Testis (tissue), 3 donors: Measurements from ENCODE around the gene LIX1L. TPM values are rescaled to one million over a fixed set of nuclear protein-coding genes. Genes with fewer than 3 reads are reported as not detected.

Source experiments
- DNase-seq: peaks from one replicate; pipeline ENCODE4 v3.0.0-alpha.2; 2019
- H3K27ac ChIP-seq, 2 donors: fragments of 200-600 bp; sonication (generic); one replicate each; pipeline ENCODE4 v1.5.1; 2019
- H3K27me3 ChIP-seq: fragments of 200-600 bp; sonication (generic); one replicate; pipeline ENCODE4 v1.5.1; 2019
- H3K36me3 ChIP-seq: fragments of 200-600 bp; sonication (generic); one replicate; pipeline ENCODE4 v1.5.1; 2017; ENCODE audit warnings: low read depth; ENCODE audit errors: missing control alignments
- H3K4me1 ChIP-seq: fragments of 200-600 bp; sonication (generic); one replicate; pipeline ENCODE4 v1.5.1; 2019
- H3K4me3 ChIP-seq, 2 donors: fragments of 200-600 bp; sonication (generic); one replicate each; pipeline ENCODE4 v1.5.1; 2017 to 2019
- H3K9me3 ChIP-seq: fragments of 200-600 bp; sonication (generic); one replicate; pipeline ENCODE4 v1.5.1; 2017
- CTCF ChIP-seq, 3 experiments: fragments of 450-650 bp in 2 of 3; fragments of 200-600 bp in 1 of 3; sonication (generic) in 1 of 3; IDR thresholded peaks; one replicate each; pipeline ENCODE4 v1.5.1; 2016 to 2019; ENCODE audit warnings: antibody characterized with exemption in 3 of 3, mild to moderate bottlenecking in 2 of 3, moderate library complexity in 1 of 3
- POLR2A ChIP-seq: fragments of 450-650 bp; IDR thresholded peaks from one replicate; pipeline ENCODE4 v1.6.1; 2017; ENCODE audit warnings: antibody characterized with exemption, mild to moderate bottlenecking, moderate library complexity
- WGBS, 2 donors: methylation state at CpG; one replicate each; pipeline ENCODE4 v1.1.5; 2018; 5-methylcytosine and 5-hydroxymethylcytosine counted together
- intact Hi-C: fragments of 100-400 bp; cut with DNase I; formaldehyde crosslinking; loops from one replicate; pipeline ENCODE4 v1.15.1; 2023; ENCODE audit warnings: low total_unique reads
- polyA plus RNA-seq: library from polyadenylated mRNA; stranded (reverse); fragments of 350-450 nt; fragmentation: Illumina TruSeq; extraction: RNeasy Lipid Tissue Mini Kit (QIAGEN cat#74804); gene quantifications from one replicate; pipeline ENCODE4 v1.2.3, GENCODE V29; 2014; ENCODE audit warnings: low read depth, low replicate concordance; ENCODE audit not compliant: insufficient read depth
- total RNA-seq, 2 donors: library from RNA; depleted of rRNA; stranded (reverse); fragments of >200 nt; gene quantifications; one replicate each; pipeline ENCODE4 v1.2.3, GENCODE V29; 2016

LIX1L gene
- total and polyA plus RNA-seq, 3 donors from 2014 or later: 15.8 to 20.6 (median 16.6) TPM

- H3K27me3 ChIP-seq: no peaks in the 10 kb centered on the region
- peak; percentile 97 for DNase-seq
- no peak overlapping the region for H3K4me3 ChIP-seq
- intact Hi-C loops: no loop called here
- H3K4me1 ChIP-seq: peaks cover 29% of the 10 kb centered on the region
- H3K36me3 ChIP-seq: no peaks in the 10 kb centered on the region
- TF ChIP-seq CTCF (IDR thresholded peaks at IDR 0.05) (peak in 2 of 3 experiments; percentile 12 to 24), POLR2A (peak; percentile 17)
- 26 to 27% methylated on average over 9 of the region's 9 CpGs for WGBS, 2 donors
- H3K9me3 ChIP-seq: no peaks in the 10 kb centered on the region
- peak overlapping the region; percentile 90 to 96 for H3K27ac ChIP-seq
Observed at GRCh38 chr1:145978854-145979745, 21.3 kb upstream of the LIX1L start.

- Histone ChIP-seq H3K27me3 (no peaks in the 10 kb centered on the region), H3K36me3 (no peaks in the 10 kb centered on the region), H3K4me3 (no peak overlapping the region), H3K27ac (peak overlapping the region; percentile 90 to 96), H3K9me3 (no peaks in the 10 kb centered on the region), H3K4me1 (peaks cover 29% of the 10 kb centered on the region)
- TF ChIP-seq POLR2A (no peak), CTCF (IDR thresholded peaks at IDR 0.05) (no peak)
- no peak for DNase-seq
- intact Hi-C loops: no loop called here
Observed at GRCh38 chr1:145978471-145978853, 20.6 kb upstream of the LIX1L start.

DNA sequence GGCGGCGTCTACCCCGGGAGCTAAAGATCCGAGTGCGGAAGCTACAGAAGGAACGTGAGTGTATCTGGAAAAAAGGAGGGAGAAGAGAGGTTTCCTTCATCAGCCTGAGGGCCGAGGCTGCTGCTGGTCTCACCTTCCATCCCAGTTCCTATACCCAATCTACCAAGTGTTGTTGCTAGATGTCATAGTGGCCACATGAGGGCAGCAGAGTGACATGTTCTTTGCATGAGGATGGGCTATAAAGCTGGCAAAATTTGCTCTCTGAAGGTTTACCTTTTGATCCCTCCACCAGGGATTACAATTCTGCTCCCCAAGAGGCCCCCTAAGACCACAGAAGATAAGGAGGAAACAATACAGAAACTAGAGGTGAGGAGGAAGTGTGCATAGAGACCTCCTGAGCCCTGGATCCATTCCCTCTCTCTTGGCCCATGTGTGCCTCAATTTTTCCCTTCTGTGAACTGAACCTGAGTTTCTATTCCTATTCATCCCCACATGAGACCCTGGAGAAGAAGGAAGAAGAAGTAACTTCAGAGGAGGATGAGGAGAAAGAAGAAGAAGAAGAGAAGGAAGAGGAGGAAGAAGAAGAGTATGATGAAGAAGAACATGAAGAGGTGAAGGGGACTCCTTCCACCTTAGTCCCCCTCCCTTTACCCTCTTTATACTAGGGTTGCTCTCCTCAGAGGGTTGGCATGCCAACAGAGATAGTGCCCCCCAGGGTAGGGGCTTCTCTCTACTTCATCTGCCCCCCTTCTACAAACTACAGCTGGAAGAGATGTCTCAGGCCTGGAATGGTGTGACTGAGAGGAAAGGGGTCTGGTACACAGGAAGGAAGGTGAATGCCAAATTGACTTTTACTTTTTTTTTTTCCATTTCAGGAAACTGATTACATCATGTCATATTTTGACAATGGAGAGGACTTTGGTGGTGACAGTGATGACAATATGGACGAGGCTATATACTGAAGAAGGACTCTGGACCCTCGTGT, 20.0 kb upstream of the LIX1L start:
- Histone ChIP-seq H3K9me3 (no peaks in the 10 kb centered on the region), H3K27me3 (no peaks in the 10 kb centered on the region), H3K4me3 (no peak overlapping the region), H3K27ac (peak overlapping the region; percentile 90 to 96), H3K36me3 (no peaks in the 10 kb centered on the region), H3K4me1 (peaks cover 29% of the 10 kb centered on the region)
- peak; percentile 82 to 89 (median 86) for TF ChIP-seq CTCF (IDR thresholded peaks at IDR 0.05)
- no peak for TF ChIP-seq POLR2A
- intact Hi-C loops: no loop called here
- 37 to 40% methylated on average over 9 of the region's 9 CpGs for WGBS, 2 donors
- DNase-seq: peak; percentile 91

GRCh38 chr1:145977016-145977415, 19.2 kb upstream of the LIX1L start:
- Histone ChIP-seq H3K27me3 (no peaks in the 10 kb centered on the region), H3K4me1 (peaks cover 29% of the 10 kb centered on the region), H3K36me3 (no peaks in the 10 kb centered on the region), H3K27ac (peak overlapping the region; percentile 90 to 96), H3K9me3 (no peaks in the 10 kb centered on the region), H3K4me3 (no peak overlapping the region)
- intact Hi-C loops: no loop called here
- no peak for DNase-seq
- TF ChIP-seq CTCF (IDR thresholded peaks at IDR 0.05) (no peak), POLR2A (no peak)
- 85 to 95% methylated on average over 5 of the region's 5 CpGs for WGBS, 2 donors
